ENCODE results near the gene ENPP3.

Gene ENPP3

DNA sequence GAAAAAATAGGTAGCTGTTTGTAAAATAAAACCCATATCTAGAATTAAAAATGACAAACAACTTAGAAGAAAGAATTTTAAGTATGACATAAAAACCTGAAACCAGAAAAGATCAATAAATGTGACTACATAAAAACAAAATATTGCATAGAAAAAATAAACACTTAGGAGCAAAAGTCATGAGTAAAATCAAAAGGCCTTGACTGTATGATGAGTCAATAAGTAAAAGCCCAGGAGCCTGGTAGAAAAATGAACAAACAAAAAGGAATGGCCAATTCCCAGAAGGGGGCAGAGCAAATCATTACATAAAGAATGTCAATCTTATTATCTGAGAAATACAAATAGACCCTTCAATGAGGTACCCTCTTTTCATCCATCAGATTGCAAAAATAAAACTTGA lies 150.0 kb downstream of the ENPP3 start:
- no peak for DNase-seq (ENCODE audit: extremely low spot score, insufficient read length, low read depth)
- no peak for FAIRE-seq

DNA sequence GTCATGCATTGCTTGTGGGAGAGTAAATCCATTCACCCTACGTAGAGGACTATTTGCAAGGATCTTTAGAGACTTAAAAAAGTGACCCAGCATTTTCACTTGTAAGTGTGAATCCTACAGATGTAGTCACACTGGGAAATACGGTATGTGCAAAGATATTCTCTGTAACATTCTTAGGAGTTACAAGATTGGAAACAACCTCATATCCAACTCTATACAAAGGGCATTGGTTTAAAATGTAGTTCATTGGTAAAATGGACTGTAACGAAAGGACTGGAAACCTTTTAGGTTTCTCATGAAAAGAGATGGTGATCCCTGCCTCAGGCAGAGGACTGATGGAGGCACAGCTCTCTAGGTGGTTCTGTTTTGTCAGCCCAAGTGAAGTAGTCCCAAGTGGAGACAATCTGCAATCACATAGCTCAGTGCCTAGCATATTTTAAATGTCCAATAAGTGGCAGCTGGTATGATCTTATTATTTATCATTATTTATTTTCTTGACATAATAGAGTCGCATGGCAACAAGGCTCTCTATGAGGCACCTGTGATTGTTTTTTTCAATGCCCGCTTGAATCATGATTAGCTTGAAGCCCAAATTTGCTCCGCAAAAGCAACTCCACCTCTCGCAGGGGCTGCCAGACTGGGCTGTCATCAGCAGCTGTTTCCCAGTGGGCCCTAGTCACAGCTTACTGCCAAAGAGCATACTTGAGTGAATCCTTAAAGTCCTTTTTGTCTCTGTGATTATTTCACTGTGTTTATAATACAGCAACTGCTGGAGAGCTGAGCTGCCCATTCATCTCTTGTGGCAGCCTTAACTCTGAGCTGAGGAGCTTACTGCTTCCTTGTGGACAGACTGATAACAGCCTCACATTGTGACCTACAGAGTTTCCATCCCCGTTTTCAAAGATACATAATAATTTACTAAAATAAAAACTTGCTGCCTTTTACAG lies 150.9 kb downstream of the ENPP3 start:
- FAIRE-seq: no peak
- no peak for DNase-seq (ENCODE audit: extremely low spot score, insufficient read length, low read depth)

DNA sequence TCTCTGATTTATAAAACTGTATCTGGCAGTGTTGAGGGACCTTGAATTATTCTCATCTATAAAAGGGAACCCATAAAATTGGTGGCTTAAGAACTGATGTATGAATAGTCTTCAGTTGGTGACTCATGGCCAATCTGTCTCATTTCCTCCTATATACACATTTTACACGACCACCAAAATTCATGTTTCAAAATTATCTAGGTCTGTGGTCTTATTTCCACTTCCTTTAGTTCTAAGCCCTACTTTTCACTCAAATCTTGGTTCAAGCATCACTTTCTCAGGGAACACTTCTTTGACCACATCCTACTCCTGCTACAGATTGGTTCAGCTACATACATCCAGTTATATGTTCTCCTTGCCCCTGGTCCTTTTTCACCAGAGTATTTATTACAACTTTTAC lies 152.1 kb downstream of the ENPP3 start:
- no peak for DNase-seq (ENCODE audit: extremely low spot score, insufficient read length, low read depth)
- no peak for FAIRE-seq

DNA sequence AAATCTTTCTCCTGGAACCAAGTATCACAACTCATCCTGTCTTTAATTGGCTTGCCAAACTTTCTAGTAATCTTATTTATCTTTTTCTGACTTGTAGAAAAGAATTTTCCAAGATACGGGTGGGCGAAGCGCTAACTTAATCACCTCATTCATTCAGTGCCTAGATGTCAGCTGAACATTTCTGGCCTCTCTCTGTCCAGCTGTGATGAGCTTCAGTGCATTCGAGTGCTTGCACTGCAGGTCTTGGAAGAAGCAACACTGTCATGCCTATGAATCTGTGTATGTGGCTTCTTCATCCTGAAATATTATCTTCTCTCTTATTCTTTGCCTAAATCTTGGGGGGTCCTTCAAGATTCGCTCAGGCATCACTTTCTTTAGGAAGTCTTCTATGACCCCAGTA lies 154.4 kb downstream of the ENPP3 start:
- no peak for DNase-seq (ENCODE audit: extremely low spot score, insufficient read length, low read depth)
- no peak for FAIRE-seq

DNA sequence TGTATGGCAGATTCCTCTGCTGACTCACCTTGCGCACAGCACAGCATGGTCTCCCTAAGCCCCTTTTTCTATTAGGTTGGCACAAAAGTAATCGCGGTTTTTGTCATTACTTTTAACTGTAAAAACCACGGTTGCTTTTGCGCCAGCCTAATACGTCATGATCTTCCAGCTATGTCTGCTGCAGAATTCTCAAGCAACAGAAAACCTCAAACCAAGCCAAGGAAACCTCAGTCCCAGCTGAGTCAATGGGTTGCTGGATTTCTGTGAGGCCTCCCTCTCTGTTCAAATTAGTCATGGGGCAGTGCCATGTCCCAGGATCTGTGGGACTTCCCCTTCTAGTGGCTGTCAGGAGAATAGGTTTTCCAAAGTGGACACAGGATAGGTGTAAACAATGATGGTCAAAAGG lies 155.0 kb downstream of the ENPP3 start:
- DNase-seq (ENCODE audit: extremely low spot score, insufficient read length, low read depth) (no peak), FAIRE-seq (no peak)

DNA sequence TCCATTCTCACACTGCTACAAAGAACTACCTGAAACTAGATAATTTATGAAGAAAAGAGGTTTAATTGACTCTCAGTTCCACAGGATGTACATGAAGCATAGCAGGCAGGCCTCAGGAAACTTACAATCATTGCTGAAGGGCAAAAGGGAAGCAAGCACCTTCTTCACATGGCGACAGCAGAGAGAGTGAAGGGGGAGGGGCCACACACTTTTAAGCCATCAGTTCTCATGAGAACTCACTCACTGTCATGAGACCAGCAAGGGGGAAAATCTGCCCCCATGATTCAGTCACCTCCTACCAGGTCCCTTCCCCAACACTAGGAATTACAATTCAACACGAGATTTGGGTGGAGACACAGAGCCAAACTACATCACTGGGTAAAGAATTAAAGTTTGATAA lies 158.3 kb downstream of the ENPP3 start:
- no peak for DNase-seq (ENCODE audit: extremely low spot score, insufficient read length, low read depth)
- FAIRE-seq: no peak
